Bronchial epithelial cell (primary cell): ENCODE data around the gene SERPINF2. TPM values are rescaled to one million over a fixed set of nuclear protein-coding genes. Genes with fewer than 3 reads are reported as not detected.

Experiments used
- DNase-seq: peaks from one replicate; pipeline ENCODE4 v3.0.0-alpha.2; 2010; ENCODE audit warnings: low read depth
- FAIRE-seq: peaks from 2 replicates; lab custom pipeline; 2011; peaks lifted over from hg19 to GRCh38; lab: Jason Lieb, UNC
- H3K27me3 ChIP-seq: 2 replicates; pipeline ENCODE4 v1.5.1; 2011; ENCODE audit warnings: low read length; ENCODE audit not compliant: control insufficient read depth, insufficient read depth
- H3K36me3 ChIP-seq: 2 replicates; pipeline ENCODE4 v1.5.1; 2011; ENCODE audit warnings: low read length; ENCODE audit not compliant: control insufficient read depth, insufficient read depth
- H3K4me3 ChIP-seq: 2 replicates; pipeline ENCODE4 v1.5.1; 2011; ENCODE audit warnings: mild to moderate bottlenecking, low read depth, low read length, control low read depth
- CTCF ChIP-seq: IDR thresholded peaks from 2 replicates; pipeline ENCODE4 v1.5.1; 2011; ENCODE audit warnings: mild to moderate bottlenecking, moderate library complexity, low read length, control low read depth, inconsistent platforms; ENCODE audit not compliant: insufficient read depth, severe bottlenecking
- total RNA-seq: library from RNA; depleted of rRNA; stranded (reverse); fragments of >200 nt; gene quantifications from 2 replicates; pipeline ENCODE4 v1.2.1, GENCODE V29; 2014

Gene SERPINF2
- total RNA-seq, 1 donor from 2014 or later, result 0.79 TPM

DNA sequence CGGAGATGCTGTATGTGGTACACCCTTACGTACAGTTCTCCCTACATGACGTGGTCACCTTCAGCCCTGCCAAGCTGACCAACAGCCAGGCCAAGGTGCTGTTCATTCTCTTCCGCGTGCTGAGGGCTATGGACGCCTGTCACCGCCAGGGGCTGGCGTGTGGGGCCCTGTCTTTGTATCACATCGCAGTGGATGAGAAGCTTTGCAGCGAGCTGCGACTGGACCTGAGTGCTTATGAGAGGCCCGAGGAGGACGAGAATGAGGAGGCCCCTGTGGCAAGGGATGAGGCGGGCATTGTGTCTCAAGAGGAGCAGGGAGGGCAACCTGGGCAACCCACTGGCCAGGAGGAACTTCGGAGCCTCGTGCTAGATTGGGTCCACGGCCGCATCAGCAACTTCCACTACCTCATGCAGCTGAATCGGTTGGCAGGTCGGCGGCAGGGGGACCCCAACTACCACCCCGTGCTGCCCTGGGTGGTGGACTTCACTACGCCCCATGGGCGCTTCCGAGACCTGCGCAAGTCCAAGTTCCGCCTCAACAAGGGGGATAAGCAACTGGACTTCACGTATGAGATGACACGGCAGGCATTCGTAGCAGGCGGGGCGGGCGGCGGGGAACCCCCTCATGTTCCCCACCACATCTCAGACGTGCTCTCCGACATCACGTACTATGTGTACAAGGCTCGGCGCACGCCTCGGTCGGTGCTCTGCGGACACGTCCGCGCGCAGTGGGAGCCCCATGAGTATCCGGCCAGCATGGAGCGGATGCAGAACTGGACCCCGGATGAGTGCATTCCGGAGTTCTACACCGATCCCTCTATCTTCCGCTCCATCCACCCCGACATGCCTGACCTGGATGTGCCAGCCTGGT is 16.8 kb upstream of the SERPINF2 start:
- FAIRE-seq (no peak), DNase-seq (no peak)
- TF ChIP-seq CTCF, result no peak
- Histone ChIP-seq H3K4me3 (peak overlapping the region; percentile 46), H3K36me3 (peaks cover 11% of the 10 kb centered on the region), H3K27me3 (no peaks in the 10 kb centered on the region)

DNA sequence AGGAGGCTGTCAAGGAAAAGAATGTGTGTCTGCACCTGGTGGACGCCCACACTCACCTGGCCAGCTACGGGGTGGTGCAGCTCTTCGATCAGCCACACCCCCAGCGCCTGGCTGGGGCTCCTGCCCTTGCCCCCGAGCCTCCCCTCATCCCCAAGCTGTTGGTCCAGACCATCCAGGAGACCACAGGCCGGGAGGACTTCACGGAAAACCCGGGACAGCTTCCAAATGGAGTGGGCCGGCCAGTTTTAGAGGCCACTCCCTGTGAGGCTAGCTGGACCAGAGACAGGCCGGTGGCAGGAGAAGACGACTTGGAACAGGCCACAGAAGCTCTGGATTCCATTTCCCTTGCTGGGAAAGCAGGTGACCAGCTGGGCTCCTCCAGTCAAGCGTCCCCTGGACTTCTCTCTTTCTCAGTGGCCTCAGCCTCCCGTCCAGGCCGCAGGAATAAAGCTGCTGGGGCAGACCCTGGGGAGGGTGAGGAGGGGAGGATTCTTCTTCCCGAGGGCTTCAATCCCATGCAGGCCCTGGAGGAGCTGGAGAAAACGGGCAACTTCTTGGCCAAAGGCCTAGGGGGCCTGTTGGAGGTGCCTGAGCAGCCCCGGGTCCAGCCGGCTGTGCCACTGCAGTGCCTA is 15.9 kb upstream of the SERPINF2 start:
- no peak for TF ChIP-seq CTCF
- DNase-seq, result no peak
- FAIRE-seq, result no peak
- Histone ChIP-seq H3K27me3 (no peaks in the 10 kb centered on the region), H3K4me3 (no peak overlapping the region), H3K36me3 (peaks cover 11% of the 10 kb centered on the region)

- DNase-seq, result no peak
- Histone ChIP-seq H3K36me3 (peaks cover 11% of the 10 kb centered on the region), H3K27me3 (no peaks in the 10 kb centered on the region), H3K4me3 (no peak overlapping the region)
- no peak for TF ChIP-seq CTCF
- FAIRE-seq, result no peak
These were observed 15.3 kb upstream of the SERPINF2 start for GRCh38 chr17:1727258-1727789.

DNA sequence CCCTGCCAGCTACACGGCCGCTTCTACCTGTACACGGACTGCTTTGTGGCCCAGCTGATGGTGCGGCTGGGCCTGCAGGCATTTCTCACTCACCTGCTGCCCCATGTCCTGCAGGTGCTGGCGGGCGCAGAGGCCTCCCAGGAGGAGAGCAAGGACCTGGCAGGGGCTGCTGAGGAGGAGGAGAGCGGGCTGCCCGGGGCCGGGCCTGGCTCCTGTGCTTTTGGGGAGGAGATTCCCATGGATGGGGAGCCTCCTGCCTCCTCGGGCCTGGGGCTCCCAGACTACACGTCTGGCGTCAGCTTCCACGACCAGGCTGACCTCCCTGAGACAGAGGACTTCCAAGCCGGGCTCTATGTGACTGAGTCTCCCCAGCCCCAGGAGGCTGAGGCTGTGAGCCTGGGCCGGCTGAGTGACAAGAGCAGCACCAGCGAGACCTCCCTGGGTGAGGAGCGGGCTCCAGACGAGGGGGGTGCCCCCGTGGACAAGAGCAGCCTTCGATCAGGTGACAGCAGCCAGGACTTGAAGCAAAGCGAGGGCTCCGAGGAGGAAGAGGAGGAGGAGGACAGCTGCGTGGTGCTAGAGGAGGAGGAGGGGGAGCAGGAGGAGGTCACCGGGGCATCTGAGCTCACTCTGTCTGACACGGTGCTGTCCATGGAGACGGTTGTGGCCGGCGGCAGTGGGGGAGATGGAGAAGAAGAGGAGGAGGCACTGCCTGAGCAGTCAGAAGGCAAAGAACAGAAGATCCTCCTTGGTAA is 14.6 kb upstream of the SERPINF2 start:
- FAIRE-seq (no peak), DNase-seq (no peak)
- no peak for TF ChIP-seq CTCF
- no peak overlapping the region for H3K4me3 ChIP-seq
- H3K27me3 ChIP-seq, result no peaks in the 10 kb centered on the region
- peaks cover 15% of the 10 kb centered on the region for H3K36me3 ChIP-seq

DNA sequence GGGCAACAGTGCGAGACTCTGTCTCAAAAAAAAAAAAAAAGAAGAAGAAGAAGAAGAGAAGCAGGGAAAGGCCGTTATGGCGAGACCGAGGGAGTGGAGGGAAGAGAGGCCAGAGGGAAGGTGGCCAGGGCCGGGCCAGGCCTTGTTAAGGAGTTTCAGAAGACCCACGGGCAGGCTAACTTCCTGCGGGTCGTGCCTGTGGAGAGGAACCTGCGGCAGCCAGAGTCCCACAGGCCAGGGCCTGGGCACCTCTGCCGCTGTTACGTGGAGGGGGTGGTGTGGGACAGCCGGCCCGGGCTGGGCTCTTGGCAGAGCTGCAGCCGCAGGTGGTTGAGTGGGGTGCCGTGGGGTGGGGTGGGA is 12.7 kb upstream of the SERPINF2 start:
- no peak for DNase-seq

More for the DNA sequence above, 12.7 kb upstream of the SERPINF2 start:
- no peak overlapping the region for H3K4me3 ChIP-seq
- no peak for FAIRE-seq
- no peak for TF ChIP-seq CTCF
- H3K27me3 ChIP-seq, result no peaks in the 10 kb centered on the region
- H3K36me3 ChIP-seq, result peaks cover 19% of the 10 kb centered on the region
